OCI-LY1 (cell line): Measurements from ENCODE around the gene KNCN.

ENCODE experiments used
- H2AFZ ChIP-seq: fragments of 200-600 bp; sonication (generic), shearing (Covaris generic); 2 replicates; pipeline ENCODE4 v1.6.0; 2014; ENCODE audit warnings: antibody characterized with exemption, mild to moderate bottlenecking, low read length
- H3F3A ChIP-seq: fragments of 200-600 bp; sonication (generic), shearing (Covaris generic); 2 replicates; pipeline ENCODE4 v1.6.0; 2014; ENCODE audit warnings: mild to moderate bottlenecking, antibody characterized with exemption, low read length, moderate library complexity; ENCODE audit not compliant: insufficient read depth
- H3K27ac ChIP-seq: fragments of 200-600 bp; sonication (generic); 2 replicates; pipeline ENCODE4 v1.5.1; 2014; ENCODE audit warnings: low read length, mixed run types, mild to moderate bottlenecking, low read depth; ENCODE audit not compliant: poor library complexity, severe bottlenecking
- H3K27me3 ChIP-seq: fragments of 200-600 bp; sonication (generic); 2 replicates; pipeline ENCODE4 v1.6.0; 2014; ENCODE audit warnings: antibody characterized with exemption, mild to moderate bottlenecking, low read length, moderate library complexity; ENCODE audit not compliant: insufficient read depth
- H3K36me3 ChIP-seq: fragments of 200-600 bp; sonication (generic); 2 replicates; pipeline ENCODE4 v1.6.1; 2014; ENCODE audit warnings: mild to moderate bottlenecking, antibody characterized with exemption, low read length, moderate library complexity, mixed read lengths; ENCODE audit not compliant: insufficient read depth
- H3K4me1 ChIP-seq: fragments of 200-600 bp; sonication (generic); 2 replicates; pipeline ENCODE4 v1.5.1; 2014; ENCODE audit warnings: mild to moderate bottlenecking, low read length, moderate library complexity; ENCODE audit not compliant: insufficient read depth, severe bottlenecking
- H3K4me2 ChIP-seq: fragments of 200-600 bp; sonication (generic), shearing (Covaris generic); 2 replicates; pipeline ENCODE4 v1.6.1; 2014; ENCODE audit warnings: low read length
- H3K4me3 ChIP-seq: fragments of 200-600 bp; sonication (generic); 2 replicates; pipeline ENCODE4 v1.5.1; 2014; ENCODE audit warnings: low read length, low read depth, mild to moderate bottlenecking, mixed read lengths; ENCODE audit not compliant: poor library complexity, severe bottlenecking
- H3K79me2 ChIP-seq: fragments of 200-600 bp; shearing (Covaris generic); 2 replicates; pipeline ENCODE4 v1.6.1; 2016; ENCODE audit warnings: mixed run types, low read length, mixed read lengths; ENCODE audit not compliant: insufficient read depth
- H3K9ac ChIP-seq: fragments of 200-600 bp; sonication (generic), shearing (Covaris generic); 2 replicates; pipeline ENCODE4 v1.6.1; 2014; ENCODE audit warnings: mild to moderate bottlenecking, low read length, mixed read lengths
- H3K9me2 ChIP-seq: fragments of 200-600 bp; sonication (generic), shearing (Covaris generic); 2 replicates; pipeline ENCODE4 v1.6.1; 2014; ENCODE audit warnings: low read depth, mild to moderate bottlenecking, low read length, mixed read lengths
- H3K9me3 ChIP-seq: fragments of 200-600 bp; shearing (Covaris generic); 2 replicates; pipeline ENCODE4 v1.6.1; 2014; ENCODE audit warnings: low read length, mixed read lengths
- H4K20me1 ChIP-seq: fragments of 200-600 bp; sonication (generic), shearing (Covaris generic); 2 replicates; pipeline ENCODE4 v1.6.0; 2016; ENCODE audit warnings: mild to moderate bottlenecking, low read length; ENCODE audit not compliant: insufficient read depth
- EZH2 ChIP-seq: fragments of 200-600 bp; sonication (generic), shearing (Covaris generic); IDR thresholded peaks from 2 replicates; pipeline ENCODE4 v1.8.0; 2017; ENCODE audit warnings: borderline replicate concordance, mixed run types, mild to moderate bottlenecking, antibody characterized with exemption, low read length, moderate library complexity, mixed read lengths
- TF ChIP-seq, protein P1 (sequence below): fragments of 200-600 bp; sonication (generic), shearing (Covaris generic); IDR thresholded peaks from 2 replicates; pipeline ENCODE4 v1.5.1; 2017; ENCODE audit warnings: mild to moderate bottlenecking, antibody characterized with exemption, low read length, moderate library complexity, mixed read lengths

KNCN gene

DNA sequence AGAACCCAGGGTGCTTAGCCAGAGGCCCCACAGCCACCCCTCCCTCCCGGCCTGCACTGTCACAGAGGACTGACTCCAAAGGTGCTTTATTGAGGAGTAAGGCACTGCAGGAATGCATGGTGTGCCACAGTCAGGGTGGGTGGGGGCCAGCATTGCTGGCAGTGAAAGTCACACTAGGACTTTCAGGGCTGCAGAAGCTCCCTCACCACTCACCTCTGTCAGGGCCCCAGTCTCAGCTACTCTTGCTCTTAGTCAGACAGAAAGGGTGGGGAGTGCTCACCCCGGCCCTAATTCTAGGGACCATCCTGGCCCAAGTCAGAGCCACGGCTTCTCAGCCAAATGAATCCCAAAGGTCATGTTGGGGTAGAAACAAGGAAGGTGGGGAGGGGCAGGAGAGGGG, 19.4 kb downstream of the KNCN start:
- H3K9me2 ChIP-seq, result no peaks in the 10 kb centered on the region
- H4K20me1 ChIP-seq, result no peaks in the 10 kb centered on the region
- H3K36me3 ChIP-seq, result no peaks in the 10 kb centered on the region; the same call in 1 of the 2 replicates
- no peaks in the 10 kb centered on the region for H3K9me3 ChIP-seq
- no peak overlapping the region for H3K4me3 ChIP-seq
- H2AFZ ChIP-seq, result no peak overlapping the region
- H3K4me2 ChIP-seq, result no peak overlapping the region
- no peak for TF ChIP-seq EZH2
- TF ChIP-seq, protein P1, sequence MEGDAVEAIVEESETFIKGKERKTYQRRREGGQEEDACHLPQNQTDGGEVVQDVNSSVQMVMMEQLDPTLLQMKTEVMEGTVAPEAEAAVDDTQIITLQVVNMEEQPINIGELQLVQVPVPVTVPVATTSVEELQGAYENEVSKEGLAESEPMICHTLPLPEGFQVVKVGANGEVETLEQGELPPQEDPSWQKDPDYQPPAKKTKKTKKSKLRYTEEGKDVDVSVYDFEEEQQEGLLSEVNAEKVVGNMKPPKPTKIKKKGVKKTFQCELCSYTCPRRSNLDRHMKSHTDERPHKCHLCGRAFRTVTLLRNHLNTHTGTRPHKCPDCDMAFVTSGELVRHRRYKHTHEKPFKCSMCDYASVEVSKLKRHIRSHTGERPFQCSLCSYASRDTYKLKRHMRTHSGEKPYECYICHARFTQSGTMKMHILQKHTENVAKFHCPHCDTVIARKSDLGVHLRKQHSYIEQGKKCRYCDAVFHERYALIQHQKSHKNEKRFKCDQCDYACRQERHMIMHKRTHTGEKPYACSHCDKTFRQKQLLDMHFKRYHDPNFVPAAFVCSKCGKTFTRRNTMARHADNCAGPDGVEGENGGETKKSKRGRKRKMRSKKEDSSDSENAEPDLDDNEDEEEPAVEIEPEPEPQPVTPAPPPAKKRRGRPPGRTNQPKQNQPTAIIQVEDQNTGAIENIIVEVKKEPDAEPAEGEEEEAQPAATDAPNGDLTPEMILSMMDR, result no peak
- no peaks in the 10 kb centered on the region for H3K4me1 ChIP-seq
- no peak overlapping the region for H3K9ac ChIP-seq
- H3K79me2 ChIP-seq, result no peaks in the 10 kb centered on the region
- H3K27me3 ChIP-seq, result peaks cover 7% of the 10 kb centered on the region; the same call in 1 of the 2 replicates
- H3K27ac ChIP-seq, result no peak overlapping the region
- no peaks in the 10 kb centered on the region for H3F3A ChIP-seq

DNA sequence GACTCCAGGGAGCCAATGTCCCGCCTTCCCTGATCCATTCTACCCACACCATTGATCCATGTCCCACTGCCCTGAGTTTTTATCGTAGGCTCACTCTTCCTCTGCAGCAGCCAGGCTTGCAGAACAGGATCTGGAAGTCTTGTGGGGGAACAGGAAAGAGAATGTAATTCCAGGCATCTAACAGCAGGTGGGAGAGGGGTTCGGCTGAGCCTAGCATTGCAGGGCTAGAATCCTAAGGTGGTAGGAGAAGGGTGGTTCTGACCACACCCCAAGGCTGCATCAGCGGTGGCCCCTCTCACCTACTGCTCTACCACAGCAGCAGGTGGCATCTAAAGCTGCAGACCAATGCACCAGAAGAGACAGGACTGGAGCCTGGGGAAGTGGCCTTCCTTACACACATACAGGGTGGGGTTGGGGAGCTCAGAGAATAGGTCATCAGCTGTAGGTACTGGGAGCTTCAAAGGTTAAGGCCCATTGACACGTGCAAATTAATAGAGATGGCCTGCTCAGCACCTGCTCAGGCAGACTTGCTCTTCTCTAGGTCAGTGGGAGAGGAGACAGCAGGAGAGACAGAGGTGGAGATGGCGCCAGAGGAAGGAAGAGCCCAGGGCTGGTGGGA, 20.5 kb downstream of the KNCN start:
- Histone ChIP-seq H3K27ac (no peak overlapping the region), H3K36me3 (no peaks in the 10 kb centered on the region), H3K4me2 (no peak overlapping the region), H3K9me3 (no peaks in the 10 kb centered on the region), H3K4me1 (no peaks in the 10 kb centered on the region), H3K79me2 (no peaks in the 10 kb centered on the region), H3K9me2 (no peaks in the 10 kb centered on the region), H3K4me3 (no peak overlapping the region), H3F3A (no peaks in the 10 kb centered on the region), H2AFZ (no peak overlapping the region), H3K9ac (no peak overlapping the region), H3K27me3 (peaks cover 7% of the 10 kb centered on the region; the same call in 1 of the 2 replicates), H4K20me1 (no peaks in the 10 kb centered on the region)
- TF ChIP-seq, protein P1, result no peak
- TF ChIP-seq EZH2, result no peak

DNA sequence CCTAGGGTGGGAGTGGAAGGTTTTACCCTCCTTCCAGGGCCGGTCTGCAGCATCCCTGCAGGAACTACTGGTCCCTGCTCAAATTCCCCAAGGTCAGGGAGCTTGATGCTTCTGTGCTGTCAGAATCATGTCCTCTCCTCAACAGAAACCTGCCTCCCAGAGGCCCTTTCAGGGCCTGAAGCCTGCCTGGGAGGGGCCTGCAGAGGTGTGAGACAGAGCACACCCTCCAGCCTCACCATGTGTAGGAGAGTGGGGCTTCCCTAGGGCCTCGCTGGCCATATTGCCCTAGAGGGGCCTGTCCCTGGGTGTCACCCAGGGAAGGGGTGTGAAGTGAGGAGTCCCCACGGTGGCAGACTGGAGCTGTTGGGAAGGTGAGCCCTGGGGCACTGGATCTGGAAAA, 21.1 kb downstream of the KNCN start:
- Histone ChIP-seq H3K79me2 (no peaks in the 10 kb centered on the region), H3K4me3 (no peak overlapping the region), H3K4me1 (no peaks in the 10 kb centered on the region), H3K27me3 (peaks cover 7% of the 10 kb centered on the region; the same call in 1 of the 2 replicates), H3F3A (no peaks in the 10 kb centered on the region), H4K20me1 (no peaks in the 10 kb centered on the region), H3K9me2 (no peaks in the 10 kb centered on the region), H3K9me3 (no peaks in the 10 kb centered on the region), H2AFZ (no peak overlapping the region), H3K9ac (no peak overlapping the region), H3K4me2 (no peak overlapping the region), H3K36me3 (no peaks in the 10 kb centered on the region), H3K27ac (no peak overlapping the region)
- TF ChIP-seq, protein P1, result no peak
- TF ChIP-seq EZH2, result no peak
